HG03025 (cell line): ENCODE results near the gene LY86.
A peak's percentile ranks its signal among the peaks of the same experiment; 100 is the strongest.
"Not testable (repeated sequence)": the region's sequence is repeated elsewhere in the genome, so short reads cannot be mapped to it uniquely, and the experiment has no call there.

Experiments
- ATAC-seq: cut with Tn5 transposase; IDR thresholded peaks from one replicate; pipeline ENCODE4 v1.9.1; 2021; ENCODE audit warnings: mild to moderate bottlenecking, moderate library complexity; ENCODE audit not compliant: unreplicated experiment, low FRiP score

The LY86 gene

DNA sequence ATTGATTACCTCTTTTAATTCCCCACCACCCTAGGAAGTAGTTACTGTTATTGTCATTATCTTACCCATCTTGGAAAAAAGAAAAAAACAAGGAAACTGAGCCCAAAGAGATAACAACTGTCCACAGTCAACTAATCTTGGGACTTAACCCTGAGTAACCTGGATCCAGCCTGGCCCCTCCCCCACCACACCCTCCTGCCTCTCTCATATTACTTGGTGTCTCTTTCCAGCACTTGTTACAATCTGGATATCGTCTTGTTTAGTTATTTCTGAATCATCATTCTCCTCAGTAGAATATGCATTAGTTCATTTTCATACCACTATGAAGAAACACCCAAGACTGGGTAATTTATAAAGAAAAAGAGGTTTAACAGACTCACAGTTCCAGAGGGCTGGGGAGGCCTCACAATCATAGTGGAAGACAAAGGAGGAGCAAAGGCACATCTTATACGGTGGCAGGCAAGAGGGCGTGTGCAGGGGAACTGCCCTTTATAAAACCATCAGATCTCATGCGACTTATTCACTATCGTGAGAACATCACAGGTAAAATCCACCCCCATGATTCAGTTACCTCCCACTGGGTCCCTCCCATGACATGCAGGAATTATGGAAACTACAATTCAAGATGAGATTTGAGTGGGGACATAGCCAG lies 60.3 kb downstream of the LY86 start:
- ATAC-seq: no peak

DNA sequence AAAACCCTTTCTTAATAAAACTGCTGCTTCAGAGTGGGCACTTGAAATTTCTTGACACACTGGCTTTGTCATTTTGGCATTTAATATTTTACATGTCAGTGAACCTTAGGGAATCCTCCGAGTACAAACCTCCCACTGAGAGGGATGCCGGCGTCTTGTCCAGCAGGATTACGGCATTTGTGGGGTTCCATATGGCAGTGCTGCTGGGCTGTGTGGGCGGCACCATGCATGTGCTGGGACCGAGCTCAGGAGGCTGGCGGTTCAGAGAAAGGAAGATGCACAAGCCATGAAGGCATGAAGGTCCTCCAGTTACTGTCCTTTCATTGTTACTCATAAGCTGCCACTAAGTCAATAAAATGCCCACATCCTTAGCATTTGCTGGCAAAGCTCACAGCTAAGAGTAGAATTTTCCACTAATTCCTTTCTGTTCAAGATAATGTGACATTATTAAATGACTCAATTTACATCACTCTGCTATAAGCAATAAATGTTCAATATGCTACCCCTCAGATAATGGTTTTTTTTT lies 61.4 kb downstream of the LY86 start:
- no peak for ATAC-seq

DNA sequence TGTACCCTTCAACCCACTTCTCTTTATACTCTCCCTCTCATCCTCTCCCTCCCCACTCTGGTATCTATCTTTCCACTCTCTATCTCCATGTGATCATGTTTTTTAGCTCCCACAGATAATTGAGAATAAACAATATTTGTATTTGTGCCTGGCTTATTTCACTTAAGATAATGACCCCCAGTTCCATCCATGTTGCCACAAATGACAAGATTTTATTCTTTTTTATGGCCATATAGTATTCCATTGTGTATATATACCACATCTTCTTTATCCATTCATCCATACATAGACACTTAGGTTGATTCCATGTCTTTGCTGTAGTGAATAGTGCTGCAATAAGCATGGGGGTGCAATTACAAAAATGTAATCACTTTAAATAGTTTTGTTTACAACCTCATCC lies 62.3 kb downstream of the LY86 start:
- no peak for ATAC-seq

DNA sequence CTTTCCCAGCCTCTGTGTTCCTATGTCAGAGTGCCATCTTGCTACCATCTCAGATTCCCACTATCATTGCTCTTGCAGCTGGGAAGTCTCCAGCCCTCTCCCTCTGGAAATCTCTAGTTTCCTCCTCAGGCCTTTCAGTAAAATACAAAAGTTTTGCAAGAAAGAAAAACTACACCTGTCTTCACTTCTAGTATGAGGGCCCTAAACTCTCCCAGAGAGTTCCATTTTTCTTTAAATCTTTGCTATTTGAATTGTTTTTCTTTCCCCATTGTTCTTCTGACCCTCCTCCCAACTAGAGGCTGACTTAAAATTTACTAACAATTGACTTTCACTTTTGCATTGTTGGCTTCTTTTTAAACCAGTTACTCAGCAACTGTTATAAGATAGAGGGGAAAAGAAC lies 62.8 kb downstream of the LY86 start:
- ATAC-seq: no peak

DNA sequence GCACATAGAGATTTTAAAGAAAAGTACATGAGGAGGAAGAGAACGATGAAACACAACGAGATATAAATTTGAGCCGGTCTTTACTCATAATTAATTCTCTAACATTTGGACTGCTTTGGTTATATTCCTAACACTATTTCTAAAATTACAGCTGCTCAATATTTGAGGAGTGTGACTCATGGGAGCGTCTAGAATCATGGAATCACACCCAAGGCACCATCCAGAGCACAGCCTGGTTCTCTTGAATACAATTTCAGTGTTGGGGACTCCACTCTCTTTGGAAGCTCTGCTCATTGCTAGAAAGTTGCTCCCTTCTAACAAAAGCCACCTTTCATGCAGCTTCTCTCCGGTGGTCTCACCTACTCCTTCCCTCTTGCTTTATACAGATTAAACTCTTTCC lies 64.4 kb downstream of the LY86 start:
- no peak for ATAC-seq

DNA sequence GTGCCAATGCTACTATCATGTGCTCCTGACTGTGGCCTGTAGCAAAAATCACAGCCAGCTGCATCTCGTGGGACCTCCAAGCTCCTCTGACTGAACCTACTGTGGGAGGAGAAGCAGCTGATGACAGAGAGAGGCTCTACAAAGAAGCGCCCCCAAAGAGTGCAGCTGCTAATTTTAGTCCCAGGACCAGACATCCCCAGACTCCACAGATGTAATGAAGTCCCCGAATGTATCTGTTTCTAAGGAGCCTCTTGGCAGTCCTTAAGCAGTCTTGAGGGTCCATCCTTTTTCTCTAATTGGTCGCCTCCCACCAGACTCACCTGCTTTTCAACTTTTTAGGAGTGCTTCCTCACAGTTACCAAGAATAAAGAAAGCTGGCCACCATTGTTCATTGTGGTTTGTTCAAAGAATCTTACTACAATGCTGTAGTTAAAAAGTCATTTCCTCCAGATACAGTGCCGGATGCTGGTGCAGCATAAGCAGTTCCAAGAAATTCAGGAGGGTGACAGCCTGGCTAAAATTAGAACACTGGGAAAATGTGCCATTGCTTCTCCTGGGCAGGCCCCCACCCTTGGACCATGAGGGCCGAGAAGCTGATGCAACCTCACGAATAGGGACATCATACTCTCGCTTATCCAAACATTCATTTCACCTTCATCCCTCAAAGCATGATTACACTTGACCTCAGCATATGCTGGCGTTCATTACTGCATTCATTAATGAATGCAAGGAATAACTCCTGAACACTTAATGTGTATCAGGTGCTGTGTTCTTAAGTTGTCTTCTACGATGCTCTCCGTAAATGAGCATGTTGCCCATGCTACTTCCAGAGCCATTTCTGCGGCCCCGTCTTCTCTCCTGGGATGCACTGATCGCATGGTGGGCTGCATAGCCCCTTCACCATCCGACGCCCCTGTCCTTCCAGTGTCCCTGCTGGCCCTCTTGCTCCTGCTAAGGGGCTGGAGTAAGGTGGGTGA lies 66.4 kb downstream of the LY86 start:
- no peak for ATAC-seq

DNA sequence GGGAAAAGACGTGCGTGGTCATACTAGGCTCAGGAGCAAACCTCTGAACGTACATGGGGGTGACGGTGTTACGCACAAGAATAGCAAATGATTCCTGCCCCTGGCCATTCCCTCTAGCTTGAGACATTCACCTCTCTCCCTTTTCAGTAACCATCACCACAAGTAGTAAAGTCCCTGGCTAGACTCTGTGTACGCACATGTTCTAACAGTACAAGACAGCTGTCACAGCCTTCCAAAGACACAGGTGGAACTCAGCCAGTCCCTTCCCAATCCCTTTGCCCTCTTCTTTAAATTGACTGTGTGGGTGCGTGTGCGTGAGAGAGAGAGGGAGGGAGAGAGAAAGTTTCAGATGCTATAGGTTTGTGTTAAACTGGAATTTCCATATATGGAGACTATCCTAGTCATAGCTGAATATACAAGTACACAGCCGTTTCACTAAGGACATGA lies 67.3 kb downstream of the LY86 start:
- ATAC-seq: no peak

DNA sequence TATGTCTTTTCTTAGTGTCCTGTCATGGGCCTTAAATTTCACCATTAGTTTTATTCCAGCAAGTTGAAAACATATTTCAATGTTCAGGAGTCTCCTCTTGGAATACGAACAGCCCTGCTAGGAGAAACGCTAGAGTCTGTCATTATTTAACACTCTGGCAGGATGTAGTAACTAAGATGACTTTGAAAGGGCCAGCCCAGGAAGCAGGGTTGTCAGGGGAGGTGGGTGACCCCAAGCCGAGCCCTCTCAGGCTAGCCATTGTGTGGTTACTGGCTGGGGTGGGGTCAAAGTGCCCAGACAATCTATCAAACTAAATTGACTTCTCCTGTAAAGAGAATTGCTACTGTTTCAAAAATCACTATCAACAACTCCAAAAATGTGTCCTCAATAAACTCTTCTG lies 67.8 kb downstream of the LY86 start:
- no peak for ATAC-seq

DNA sequence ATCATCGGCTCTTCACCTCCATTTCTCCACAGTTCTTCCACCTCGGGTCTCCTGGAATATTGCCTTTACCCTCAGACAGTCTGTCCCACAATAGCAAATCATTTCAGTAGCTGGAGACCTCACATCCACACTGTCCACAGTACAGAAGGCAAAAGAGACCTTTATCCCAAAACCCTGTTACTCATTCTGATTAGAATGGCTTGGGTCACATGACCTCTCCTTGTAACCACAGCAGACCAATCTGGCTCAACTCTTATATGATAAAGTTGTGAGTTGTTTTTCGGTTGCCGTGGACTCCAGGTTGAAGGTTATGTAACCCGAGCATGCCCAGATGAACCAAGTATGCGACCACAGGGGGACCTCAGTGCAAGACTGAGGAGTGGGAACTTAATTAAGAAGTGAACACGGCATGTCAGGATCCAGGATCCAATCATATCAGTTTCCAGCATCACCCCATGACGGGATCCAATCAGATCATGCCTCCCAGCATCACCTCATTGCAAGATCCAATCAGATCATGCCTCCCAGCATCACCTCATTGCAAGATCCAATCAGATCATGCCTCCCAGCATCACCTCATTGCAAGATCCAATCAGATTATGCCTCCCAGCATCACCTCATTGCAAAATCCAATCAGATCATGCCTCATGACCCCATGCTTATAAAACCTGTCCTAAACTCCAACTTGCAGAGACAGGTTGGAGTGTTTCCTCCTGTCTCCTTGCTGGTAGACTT lies 68.7 kb downstream of the LY86 start:
- no peak for ATAC-seq

DNA sequence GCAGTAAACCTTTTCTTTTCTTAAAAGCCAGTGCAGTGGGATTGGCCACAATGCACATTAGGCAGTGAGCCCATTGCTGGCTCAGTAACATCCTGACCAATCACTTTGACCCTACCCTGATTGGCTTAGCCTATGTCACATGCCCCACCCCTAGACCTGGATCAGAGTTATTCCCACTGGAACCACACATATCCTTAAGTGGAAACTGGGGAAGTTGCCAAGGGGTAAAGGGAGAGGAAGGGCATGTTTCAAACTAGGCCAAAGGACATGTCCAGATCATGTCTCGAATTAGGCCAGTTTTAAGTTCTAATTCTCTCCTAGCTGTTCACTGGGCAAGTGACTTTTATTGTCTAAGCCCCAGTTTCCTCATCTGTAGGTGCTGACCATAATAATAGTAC lies 69.3 kb downstream of the LY86 start:
- no peak for ATAC-seq

DNA sequence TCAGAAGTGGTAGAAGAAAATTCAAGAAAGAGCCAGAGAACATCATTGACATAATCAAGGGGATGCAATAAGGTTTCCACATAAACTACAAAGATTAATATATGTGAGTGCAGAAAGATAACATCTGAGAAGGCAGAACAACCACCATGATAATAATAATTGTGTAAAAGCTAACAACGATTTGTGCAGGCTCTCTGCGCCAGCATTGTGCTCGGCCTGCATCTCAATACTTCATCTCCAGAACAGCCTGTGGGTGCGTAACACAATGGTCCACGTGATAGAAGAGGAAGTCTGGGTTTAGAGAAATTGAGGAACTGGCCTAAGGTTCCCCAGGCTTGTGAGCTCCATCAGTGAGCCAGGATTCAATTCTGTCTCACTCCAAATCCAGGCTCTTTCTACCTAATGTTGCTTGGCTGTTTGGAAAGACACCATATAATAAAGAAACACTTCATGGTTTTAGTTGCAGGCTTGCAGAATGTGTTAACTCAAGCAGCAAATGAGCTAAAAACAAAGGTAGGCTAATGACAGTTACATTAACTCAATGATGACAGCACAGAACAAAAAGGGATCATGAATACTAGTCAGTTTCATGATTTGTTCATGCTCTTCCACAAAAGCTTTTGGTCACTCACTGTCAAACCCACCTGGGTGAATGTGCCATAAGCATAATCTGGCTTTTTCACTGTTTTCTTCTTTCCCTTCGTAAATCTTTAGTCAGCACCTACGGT lies 71.2 kb downstream of the LY86 start:
- ATAC-seq: peak; percentile 65

DNA sequence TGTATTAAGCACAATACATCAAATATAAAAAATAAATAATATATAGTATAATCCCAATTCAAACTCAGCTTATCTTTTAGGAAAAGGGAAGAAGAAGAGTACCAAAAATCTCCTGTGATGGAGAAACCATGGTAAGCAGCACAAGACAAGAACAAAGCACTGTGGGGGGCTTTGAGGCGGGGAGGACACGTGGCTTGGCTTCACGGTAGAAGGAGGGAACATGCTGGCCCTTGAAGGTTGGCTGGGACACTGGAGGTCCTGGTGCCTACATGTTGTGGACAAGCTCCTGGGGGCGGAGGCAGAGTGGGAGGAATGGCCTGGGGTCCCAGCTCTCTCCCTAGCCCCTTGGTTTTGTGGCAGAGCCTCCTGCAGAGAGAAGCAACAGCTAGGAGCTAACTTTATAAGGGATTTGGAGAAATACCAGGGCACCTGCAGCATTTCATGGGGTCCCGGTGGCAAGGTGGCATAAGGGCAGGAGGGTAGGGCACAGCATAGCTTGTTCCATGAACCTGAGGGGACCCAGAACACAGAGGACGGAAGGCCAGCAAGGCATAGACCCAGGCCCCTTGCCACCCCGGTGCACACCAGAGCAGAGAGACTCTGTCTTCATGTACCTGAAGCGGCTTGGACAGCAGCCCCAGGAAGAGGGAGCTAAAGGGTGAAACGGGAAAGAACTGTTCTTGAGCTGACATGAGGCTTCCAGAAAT lies 72.0 kb downstream of the LY86 start:
- ATAC-seq: no peak

DNA sequence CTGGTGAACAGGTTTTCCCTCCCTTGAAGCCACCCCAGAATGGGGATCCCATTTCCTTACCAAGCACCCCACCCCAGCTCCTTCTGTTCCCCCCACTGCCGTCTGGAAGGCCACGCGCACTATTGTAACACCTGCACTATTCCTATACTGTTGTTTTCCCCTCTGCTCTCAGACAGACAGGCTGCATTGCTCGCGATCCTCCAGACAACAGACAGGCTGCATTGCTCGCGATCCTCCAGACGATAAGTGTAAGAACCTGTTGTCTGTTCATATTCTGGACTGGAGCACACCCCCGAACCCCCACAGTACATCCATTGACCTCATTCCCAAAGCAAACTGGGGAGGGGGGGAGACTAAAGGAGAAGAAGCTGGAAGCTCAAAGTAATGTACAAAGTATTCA lies 72.7 kb downstream of the LY86 start:
- ATAC-seq: no peak

DNA sequence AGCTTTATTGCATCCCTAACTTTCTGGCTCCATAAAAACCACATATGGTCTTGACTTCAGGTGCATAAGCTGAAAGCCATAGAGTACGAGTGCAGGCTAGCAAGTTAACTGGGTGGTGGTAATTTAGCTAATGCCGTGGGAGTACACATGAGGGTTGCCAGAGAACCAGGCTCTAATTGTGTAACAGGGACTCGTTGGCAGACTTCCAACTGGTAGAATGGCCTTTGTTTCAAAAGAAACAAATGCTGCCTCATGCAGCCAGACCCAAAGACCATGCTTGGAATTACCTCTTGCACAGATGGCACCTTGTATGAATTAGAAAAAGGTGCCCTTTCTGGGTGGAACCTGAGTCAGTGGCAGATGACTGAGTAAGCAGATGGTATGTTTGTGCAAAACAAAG lies 73.2 kb downstream of the LY86 start:
- ATAC-seq: no peak

DNA sequence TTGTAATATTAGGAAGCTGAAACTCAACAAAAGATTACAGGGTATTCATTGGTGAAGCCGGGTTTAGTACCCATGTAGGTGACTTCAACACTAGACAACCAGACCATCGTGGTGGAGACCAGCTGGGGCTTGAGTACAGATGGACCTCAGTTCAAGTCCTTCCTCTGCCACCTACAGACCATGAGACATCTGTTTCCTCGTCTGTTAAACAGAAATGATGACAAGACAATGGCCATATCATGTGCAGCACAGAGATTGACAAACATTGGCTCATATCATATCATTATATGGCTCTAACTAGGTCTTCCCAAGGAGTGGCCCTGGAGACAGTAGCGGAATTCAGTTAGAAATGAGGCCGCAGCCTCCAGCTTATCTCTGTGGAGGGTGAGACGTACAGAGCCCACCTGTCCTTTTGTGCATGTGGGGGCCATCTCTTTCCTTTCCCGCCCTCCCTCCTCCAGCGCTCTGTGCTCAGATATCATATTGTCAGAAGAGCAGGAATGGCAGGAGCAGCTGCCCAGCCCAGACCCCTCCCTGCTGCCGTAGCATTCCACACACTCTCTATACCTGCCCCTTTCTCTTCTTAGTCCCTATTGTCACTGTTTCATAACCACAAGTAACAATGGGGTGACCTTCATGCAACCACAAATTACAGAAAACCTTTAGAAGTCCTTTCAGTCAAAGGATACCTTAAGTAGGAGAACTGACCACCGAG lies 75.1 kb downstream of the LY86 start:
- ATAC-seq: no peak

DNA sequence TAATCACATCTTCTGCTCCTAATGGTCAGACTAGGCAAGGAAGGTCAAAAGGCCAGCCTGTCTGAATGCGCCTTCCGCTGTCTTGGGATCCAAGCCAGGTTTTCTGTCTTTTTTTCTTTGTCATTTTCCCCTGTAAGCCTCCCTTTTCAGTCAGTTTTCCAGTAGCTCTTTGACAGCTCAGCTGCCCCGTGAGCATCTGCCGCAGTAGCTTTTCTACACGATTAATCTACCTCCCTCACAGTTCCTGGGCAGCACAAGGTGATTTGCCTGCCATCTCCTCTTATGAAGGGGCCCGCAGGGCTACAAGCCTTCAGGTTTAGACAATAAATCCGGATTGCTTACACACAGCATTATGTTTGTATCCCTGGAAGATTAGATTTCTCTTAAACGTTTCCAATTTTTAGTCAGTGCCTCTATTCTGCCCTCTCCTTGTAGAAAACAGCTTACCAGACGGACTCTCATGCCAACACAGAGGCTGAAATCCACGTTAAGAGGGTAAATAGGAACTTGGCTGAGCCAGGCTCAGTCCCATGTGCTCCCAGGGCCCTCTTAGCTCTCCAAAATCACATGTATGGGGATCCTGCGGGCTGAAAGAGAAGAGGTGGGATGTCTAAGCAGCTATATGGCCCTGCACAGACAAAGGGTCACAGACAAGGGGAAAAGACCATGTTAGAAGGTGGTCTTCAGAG lies 77.2 kb downstream of the LY86 start:
- ATAC-seq: no peak

DNA sequence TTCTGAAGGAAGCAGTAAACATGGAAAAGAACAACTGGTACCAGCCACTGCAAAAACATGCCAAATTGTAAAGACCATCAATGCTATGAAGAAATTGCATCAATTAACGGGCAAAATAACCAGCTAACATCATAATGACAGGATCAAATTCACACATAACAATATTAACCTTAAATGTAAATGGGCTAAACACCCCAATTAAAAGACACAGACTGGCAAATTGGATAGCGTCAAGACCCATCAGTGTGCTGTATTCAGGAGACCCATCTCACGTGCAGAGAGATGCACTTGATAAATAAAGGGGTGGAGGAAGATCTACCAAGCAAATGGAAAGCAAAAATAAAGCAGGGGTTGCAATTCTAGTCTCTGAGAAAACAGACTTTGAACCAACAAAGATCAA lies 81.6 kb downstream of the LY86 start:
- ATAC-seq: not testable (repeated sequence)

DNA sequence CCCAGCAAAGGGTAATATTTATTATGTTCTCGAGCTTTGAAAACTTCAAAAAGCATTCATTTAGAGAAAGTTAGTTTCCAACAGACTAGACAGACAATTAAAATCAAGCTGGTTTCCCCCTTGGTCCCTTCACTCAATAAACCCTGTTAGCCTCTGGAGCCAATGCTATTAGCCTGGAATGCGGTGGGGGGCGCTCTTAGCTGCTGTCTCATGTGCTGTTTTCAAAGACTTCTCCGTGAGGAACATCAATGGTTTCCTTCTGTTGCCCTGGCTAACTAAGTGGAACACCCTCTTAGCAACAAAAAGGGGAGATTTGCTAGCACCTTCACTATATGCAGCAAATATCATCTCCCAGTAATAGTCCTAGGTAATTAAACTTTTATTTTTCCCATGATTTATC lies 86.4 kb downstream of the LY86 start:
- ATAC-seq: no peak
